SW480 (cell line): ENCODE measurements around the gene GAK.

Experiments used
- DNase-seq: peaks from one replicate; pipeline ENCODE4 v3.0.0-alpha.2; 2016; ENCODE audit warnings: low spot score

GAK gene

GRCh38 chr4:828641-829271 lies 103.4 kb downstream of the GAK start:
- peak; percentile 25 for DNase-seq

GRCh38 chr4:827209-828081 lies 104.7 kb downstream of the GAK start:
- no peak for DNase-seq

- DNase-seq, result no peak
These were observed 105.5 kb downstream of the GAK start for GRCh38 chr4:826508-827208.

GRCh38 chr4:825971-826330 lies 106.2 kb downstream of the GAK start, which contains the start of gene CPLX1:
Gene CPLX1, minus strand, starts transcription at chr4:826129. Its CDS starts 1,607 bp downstream, at chr4:824522.
- DNase-seq, result no peak

GRCh38 chr4:825063-825970 lies 106.8 kb downstream of the GAK start:
- DNase-seq, result no peak

- DNase-seq, result no peak
These were observed 107.6 kb downstream of the GAK start for GRCh38 chr4:824461-825062.

- DNase-seq, result no peak
These were observed 108.2 kb downstream of the GAK start for GRCh38 chr4:823761-824460.

GRCh38 chr4:823176-823760 lies 108.8 kb downstream of the GAK start:
- no peak for DNase-seq

- DNase-seq, result no peak
These were observed 109.5 kb downstream of the GAK start for GRCh38 chr4:822361-823175.

GRCh38 chr4:821631-822030 lies 110.5 kb downstream of the GAK start:
- DNase-seq, result no peak

- DNase-seq, result no peak
These were observed 110.9 kb downstream of the GAK start for GRCh38 chr4:821181-821591.

- DNase-seq, result no peak
These were observed 111.6 kb downstream of the GAK start for GRCh38 chr4:820230-821172.

- DNase-seq, result no peak
These were observed 112.5 kb downstream of the GAK start for GRCh38 chr4:819401-820229.

- DNase-seq, result no peak
These were observed 113.8 kb downstream of the GAK start for GRCh38 chr4:818106-818921.

GRCh38 chr4:815464-816146 lies 116.5 kb downstream of the GAK start:
- DNase-seq, result no peak

- no peak for DNase-seq
These were observed 117.7 kb downstream of the GAK start for GRCh38 chr4:814312-814850.
